ENCODE results near the gene RANBP1. TPM values are rescaled to one million over a fixed set of nuclear protein-coding genes. Genes with fewer than 3 reads are reported as not detected.

The RANBP1 gene
- polyA plus RNA-seq, 6 donors from 2014 or later = 73.1 to 107 (median 91.0) TPM

DNA sequence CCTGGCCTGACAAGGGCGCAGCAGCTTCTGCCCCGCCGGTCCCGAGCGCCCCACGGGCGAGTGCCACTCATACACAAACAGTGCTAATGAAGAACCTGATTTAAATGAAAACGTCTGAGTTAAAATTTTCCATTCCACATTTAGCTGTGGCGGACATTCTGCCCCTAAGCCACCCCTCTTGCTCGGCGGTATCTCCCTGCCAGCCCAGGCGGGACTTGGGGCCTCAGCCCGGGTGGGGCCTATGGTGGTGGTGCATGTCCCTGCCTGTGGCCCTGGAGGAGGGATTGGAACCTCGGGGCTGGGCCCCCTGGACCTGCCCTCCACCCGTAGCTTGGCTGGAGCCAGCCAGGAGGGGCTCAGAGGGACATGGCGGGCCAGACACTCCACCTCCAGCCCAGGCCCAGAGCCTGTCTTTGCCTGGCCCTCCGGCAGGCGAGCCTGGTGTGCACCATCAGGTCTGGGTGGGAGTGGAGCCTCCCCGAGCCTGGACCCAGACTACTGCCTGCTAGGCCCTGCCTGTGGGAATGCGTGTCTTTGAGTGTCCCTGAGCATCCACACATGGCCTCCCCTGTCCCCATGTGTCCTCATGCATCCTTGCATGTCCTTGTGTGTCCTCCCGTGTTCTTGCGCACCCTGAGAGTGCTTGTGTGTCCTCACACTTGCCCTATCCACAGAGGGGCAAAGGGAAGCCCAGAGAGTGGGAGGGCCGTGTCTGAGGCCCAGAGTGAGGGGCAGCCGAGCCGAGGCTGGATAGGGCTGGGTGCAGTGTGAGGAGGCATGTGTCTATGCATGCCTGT lies 20.1 kb downstream of the RANBP1 start:
- Mint-ChIP-seq H3K4me3 (peak overlapping the region in 2 of 8 donors; percentile 24 to 51), H3K36me3 (no peaks in the 10 kb centered on the region), H3K4me1 (peaks cover 20 to 51% (median 43%) of the 10 kb centered on the region in 3 donors), H3K27ac (peak overlapping the region in 1 of 6 donors; percentile 30), H3K9me3 (no peaks in the 10 kb centered on the region), H3K27me3 (no peaks in the 10 kb centered on the region)
- no peak for ATAC-seq (ENCODE audit: low read depth in 2 of 2)
- no peak for DNase-seq

DNA sequence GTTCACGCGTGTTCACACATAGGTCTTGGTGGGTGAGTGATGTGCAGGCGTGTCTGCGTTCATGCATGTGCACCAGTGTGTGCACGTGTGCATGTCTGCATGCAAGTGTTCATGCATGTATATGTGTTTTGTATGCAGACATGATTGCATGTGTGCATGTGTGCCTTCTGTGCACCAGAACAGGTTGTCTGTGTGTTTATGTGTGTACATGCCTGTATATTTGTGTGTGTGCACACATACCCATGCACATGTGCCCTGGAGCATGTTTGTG lies 20.6 kb downstream of the RANBP1 start:
- Mint-ChIP-seq H3K27ac (peak overlapping the region in 1 of 6 donors; percentile 30), H3K36me3 (no peaks in the 10 kb centered on the region), H3K4me3 (peak overlapping the region in 1 of 8 donors; percentile 20), H3K9me3 (no peaks in the 10 kb centered on the region), H3K27me3 (no peaks in the 10 kb centered on the region), H3K4me1 (peaks cover 20 to 51% (median 43%) of the 10 kb centered on the region in 3 donors)
- no peak for DNase-seq
- ATAC-seq (ENCODE audit: low read depth in 2 of 2) = no peak

DNA sequence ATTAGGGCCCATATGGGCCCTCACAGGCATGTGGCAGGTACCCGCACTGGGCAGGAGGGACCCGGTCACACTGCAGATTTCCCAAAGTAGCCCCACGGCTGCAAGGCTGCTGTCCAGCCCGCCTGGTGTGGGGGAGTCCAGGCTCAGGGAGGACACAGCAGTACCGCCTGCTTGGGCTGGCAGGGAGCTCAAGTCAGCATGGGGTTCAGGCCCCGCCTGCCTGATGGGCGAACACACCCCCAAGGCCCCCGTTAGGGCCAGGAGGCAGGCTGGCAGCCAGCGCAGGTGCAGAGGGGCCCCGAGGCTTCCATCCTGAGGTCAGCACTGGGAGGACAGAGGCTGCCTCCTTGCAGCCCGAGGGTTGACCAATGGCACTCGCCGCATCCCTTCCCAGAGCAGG lies 21.2 kb downstream of the RANBP1 start:
- H3K4me3 Mint-ChIP-seq = no peak overlapping the region
- no peaks in the 10 kb centered on the region for H3K36me3 Mint-ChIP-seq
- no peak for ATAC-seq (ENCODE audit: low read depth in 2 of 2)
- no peak for DNase-seq
- H3K4me1 Mint-ChIP-seq = peaks cover 20 to 51% (median 43%) of the 10 kb centered on the region in 3 donors
- no peaks in the 10 kb centered on the region for H3K9me3 Mint-ChIP-seq
- peak overlapping the region in 1 of 6 donors; percentile 26 for H3K27ac Mint-ChIP-seq
- H3K27me3 Mint-ChIP-seq = no peaks in the 10 kb centered on the region

DNA sequence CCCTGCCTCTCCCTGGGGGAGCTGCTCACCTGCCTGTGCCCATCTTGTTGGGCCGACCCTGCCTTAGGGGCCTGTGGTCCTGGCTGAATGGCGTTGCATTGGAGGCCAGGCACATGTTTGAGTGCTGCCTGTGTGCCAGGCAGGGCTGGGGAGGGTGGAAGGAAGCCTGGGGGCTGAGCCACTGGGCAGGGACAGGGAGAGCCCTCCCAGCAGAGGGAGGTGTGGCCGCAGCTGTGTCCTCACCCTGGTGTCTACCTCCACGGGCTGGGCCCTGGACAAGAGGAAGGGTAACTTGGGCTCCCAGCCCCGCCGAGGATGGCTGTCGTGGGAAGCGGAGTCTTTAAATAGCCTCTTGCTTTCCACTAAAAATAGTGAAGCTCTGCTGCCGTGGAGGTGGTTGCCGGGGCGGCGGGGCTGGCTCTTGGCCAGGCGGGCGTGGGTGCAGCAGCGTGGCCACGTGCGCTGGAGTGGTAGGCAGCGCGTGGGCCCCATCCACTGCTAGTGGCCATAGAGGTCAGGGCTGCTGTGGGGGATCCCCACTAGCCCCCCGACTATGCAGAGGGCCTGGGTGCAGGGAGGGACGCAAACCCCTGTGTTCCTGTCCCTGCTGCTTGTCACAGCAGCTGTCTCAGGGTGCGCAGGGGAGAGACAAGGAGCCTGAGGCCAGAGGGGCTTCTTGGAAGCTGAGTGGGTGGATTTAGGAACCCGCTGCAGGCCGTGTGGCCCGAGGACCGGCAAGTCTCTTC lies 21.9 kb downstream of the RANBP1 start:
- no peaks in the 10 kb centered on the region for H3K27me3 Mint-ChIP-seq
- no peaks in the 10 kb centered on the region for H3K9me3 Mint-ChIP-seq
- H3K27ac Mint-ChIP-seq = peak overlapping the region in 5 of 6 donors; percentile 26 to 86 (median 44)
- no peak for DNase-seq
- H3K36me3 Mint-ChIP-seq = no peaks in the 10 kb centered on the region
- H3K4me1 Mint-ChIP-seq = peaks cover 20 to 48% (median 40%) of the 10 kb centered on the region in 3 donors
- ATAC-seq (ENCODE audit: low read depth in 2 of 2) = no peak
- H3K4me3 Mint-ChIP-seq = peak overlapping the region in 1 of 8 donors; percentile 30

DNA sequence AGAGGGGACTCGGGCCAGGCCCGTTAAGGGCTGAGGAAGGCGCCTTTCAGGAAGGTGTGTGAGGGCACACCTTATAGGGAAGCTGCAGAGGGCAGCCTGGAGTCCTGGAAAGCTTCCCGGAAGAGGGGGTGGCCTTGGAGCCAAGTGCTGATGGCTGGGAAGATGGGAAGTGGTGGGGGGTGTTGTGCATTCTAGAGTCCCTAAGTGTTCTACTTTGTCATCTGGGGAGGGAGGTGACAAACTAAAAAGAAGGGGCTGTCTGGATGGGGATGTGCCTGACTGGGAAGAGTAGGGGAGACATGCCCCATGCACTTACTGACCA lies 22.5 kb downstream of the RANBP1 start:
- DNase-seq (no peak), ATAC-seq (ENCODE audit: low read depth in 2 of 2) (no peak)
- Mint-ChIP-seq H3K4me1 (peaks cover 20 to 43% (median 34%) of the 10 kb centered on the region in 3 donors), H3K36me3 (no peaks in the 10 kb centered on the region), H3K27me3 (no peaks in the 10 kb centered on the region), H3K27ac (no peak overlapping the region), H3K9me3 (no peaks in the 10 kb centered on the region), H3K4me3 (no peak overlapping the region)

DNA sequence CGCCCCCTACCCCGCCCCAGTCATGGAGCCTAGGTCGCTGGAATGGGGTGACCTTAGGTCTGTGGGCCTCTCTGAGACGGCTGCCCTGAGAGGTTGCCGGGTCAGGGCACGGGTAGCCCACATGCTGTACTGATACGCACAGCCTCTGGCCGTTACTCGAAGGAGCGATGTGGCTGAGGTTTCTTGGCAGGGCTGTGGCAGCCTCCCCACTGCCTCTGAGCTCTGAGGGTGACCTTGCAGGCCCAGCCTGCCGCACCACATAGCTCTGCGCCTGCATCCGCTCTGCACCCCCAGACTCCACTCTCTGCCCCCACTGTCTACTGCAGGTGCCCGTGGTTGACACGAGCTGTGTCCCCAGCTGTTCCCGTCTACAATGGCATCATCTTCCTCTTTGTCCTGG lies 23.0 kb downstream of the RANBP1 start:
- H3K9me3 Mint-ChIP-seq = no peaks in the 10 kb centered on the region
- ATAC-seq (ENCODE audit: low read depth in 2 of 2) = no peak
- peaks cover 17 to 38% (median 30%) of the 10 kb centered on the region in 3 donors for H3K4me1 Mint-ChIP-seq
- H3K36me3 Mint-ChIP-seq = no peaks in the 10 kb centered on the region
- peak overlapping the region in 1 of 6 donors; percentile 49 for H3K27ac Mint-ChIP-seq
- peak overlapping the region in 1 of 8 donors; percentile 36 for H3K4me3 Mint-ChIP-seq
- no peaks in the 10 kb centered on the region for H3K27me3 Mint-ChIP-seq
- DNase-seq = no peak

DNA sequence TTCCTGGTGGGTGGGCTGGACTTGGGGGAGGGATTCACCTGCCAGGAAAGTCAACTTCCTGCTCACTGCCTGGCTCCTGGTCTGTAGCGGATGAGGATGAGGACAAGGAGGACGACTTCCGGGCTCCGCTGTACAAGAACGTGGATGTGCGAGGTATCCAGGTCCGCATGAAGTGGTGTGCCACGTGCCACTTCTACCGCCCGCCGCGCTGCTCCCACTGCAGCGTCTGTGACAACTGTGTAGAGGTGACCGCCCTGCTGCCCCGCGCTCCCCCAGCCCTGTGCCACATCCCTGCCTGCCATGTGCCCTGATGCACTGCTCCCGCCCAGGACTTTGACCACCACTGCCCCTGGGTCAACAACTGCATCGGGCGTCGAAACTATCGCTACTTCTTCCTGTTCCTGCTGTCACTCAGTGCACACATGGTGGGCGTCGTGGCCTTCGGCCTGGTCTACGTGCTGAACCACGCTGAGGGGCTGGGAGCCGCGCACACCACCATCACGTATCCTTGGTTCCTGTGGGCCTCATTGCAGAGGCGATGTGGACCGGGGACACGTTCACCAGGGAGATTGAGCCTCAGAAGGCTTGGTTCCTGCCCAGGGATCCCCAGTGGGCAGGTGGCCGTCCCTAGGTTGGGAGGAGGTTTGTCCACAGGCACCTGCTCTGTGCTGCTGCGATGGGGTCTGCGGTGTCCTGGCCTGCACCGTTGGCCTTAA lies 23.6 kb downstream of the RANBP1 start:
- H3K4me3 Mint-ChIP-seq = no peak overlapping the region
- no peaks in the 10 kb centered on the region for H3K9me3 Mint-ChIP-seq
- H3K4me1 Mint-ChIP-seq = peaks cover 17 to 31% (median 23%) of the 10 kb centered on the region in 3 donors
- no peaks in the 10 kb centered on the region for H3K36me3 Mint-ChIP-seq
- H3K27me3 Mint-ChIP-seq = no peaks in the 10 kb centered on the region
- ATAC-seq (ENCODE audit: low read depth in 2 of 2) (no peak), DNase-seq (no peak)
- H3K27ac Mint-ChIP-seq = peak overlapping the region in 1 of 6 donors; percentile 37

DNA sequence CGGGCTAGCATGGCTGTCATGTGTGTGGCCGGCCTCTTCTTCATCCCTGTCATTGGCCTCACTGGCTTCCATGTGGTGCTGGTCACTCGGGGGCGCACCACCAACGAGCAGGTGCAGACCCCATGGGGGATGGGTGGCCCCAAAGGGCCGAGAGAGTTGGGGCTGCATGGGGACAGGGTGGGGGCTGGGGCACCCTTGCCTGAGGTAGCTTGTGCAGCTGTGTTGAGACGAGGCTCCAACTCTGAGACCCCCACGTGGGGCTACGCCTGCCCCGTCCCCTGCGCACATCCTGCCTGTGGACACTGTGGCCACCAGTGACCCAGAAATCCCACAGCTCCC lies 24.2 kb downstream of the RANBP1 start:
- Mint-ChIP-seq H3K36me3 (no peaks in the 10 kb centered on the region), H3K27me3 (no peaks in the 10 kb centered on the region), H3K27ac (peak overlapping the region in 2 of 6 donors; percentile 18 to 80), H3K4me3 (peak overlapping the region in 1 of 8 donors; percentile 9), H3K4me1 (peaks cover 17 to 27% (median 19%) of the 10 kb centered on the region in 3 donors), H3K9me3 (no peaks in the 10 kb centered on the region)
- no peak for ATAC-seq (ENCODE audit: low read depth in 2 of 2)
- no peak for DNase-seq

DNA sequence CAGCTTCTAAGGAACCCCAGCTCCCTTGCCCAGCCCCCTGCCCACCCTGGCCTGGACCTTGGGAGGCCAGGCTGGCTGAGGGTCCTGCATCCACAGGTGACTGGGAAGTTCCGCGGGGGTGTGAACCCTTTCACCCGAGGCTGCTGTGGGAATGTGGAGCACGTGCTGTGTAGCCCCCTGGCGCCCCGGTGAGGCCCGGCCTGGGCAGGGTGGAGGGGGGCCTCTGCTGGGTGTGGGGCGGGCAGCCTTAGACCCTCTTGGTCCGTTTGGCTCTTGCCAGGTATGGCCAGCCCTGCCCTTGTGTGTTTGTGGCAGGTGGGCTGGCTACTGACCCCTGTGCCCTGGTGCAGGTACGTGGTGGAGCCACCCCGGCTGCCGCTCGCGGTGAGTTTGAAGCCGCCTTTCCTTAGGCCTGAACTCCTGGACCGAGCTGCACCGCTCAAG lies 24.6 kb downstream of the RANBP1 start:
- no peak for DNase-seq
- Mint-ChIP-seq H3K27me3 (no peaks in the 10 kb centered on the region), H3K4me3 (no peak overlapping the region), H3K4me1 (peaks cover 17 to 27% (median 17%) of the 10 kb centered on the region in 3 donors), H3K9me3 (no peaks in the 10 kb centered on the region), H3K27ac (no peak overlapping the region), H3K36me3 (no peaks in the 10 kb centered on the region)
- ATAC-seq (ENCODE audit: low read depth in 2 of 2) = no peak

DNA sequence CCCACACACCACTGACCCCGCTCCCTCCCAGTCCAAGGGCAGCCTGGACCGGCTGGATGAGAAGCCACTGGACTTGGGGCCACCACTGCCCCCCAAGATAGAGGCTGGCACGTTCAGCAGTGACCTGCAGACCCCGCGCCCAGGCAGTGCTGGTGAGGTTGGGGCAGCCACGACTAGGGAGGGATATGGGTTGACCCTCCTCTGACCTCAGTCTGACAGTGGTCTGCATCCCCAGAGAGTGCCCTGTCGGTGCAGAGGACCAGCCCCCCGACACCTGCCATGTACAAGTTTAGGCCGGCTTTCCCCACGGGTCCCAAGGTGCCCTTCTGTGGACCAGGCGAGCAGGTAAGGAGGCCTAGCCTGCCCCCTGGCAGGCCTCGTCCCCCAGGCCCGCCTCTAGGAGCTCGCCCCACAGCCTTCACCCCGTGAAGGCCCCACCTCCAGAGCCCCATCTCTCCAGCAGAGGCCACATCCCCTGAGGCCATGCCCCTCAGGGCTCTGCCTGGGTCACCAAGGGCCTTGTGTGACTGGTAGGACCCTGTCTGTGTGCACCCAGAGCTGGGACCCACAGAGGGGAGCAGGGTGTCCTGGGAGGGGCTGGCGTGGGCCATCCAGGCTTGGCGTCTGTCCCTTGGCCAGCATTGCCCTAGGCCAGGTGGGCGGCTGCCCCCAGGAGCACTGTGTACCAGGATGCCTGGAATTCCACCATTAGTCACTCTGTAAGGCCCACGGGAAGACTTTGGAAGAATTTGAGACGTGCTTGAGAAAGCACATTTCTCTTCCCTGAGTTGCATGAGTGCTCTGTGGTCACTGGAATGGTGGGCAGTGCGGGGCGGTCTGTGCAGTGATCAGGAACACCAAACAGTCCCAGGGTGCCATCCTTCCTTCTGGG lies 25.5 kb downstream of the RANBP1 start:
- no peaks in the 10 kb centered on the region for H3K36me3 Mint-ChIP-seq
- no peak for DNase-seq
- no peak overlapping the region for H3K27ac Mint-ChIP-seq
- no peaks in the 10 kb centered on the region for H3K27me3 Mint-ChIP-seq
- peaks cover 11 to 26% (median 13%) of the 10 kb centered on the region in 3 donors for H3K4me1 Mint-ChIP-seq
- no peak for ATAC-seq (ENCODE audit: low read depth in 2 of 2)
- no peak overlapping the region for H3K4me3 Mint-ChIP-seq
- H3K9me3 Mint-ChIP-seq = no peaks in the 10 kb centered on the region

DNA sequence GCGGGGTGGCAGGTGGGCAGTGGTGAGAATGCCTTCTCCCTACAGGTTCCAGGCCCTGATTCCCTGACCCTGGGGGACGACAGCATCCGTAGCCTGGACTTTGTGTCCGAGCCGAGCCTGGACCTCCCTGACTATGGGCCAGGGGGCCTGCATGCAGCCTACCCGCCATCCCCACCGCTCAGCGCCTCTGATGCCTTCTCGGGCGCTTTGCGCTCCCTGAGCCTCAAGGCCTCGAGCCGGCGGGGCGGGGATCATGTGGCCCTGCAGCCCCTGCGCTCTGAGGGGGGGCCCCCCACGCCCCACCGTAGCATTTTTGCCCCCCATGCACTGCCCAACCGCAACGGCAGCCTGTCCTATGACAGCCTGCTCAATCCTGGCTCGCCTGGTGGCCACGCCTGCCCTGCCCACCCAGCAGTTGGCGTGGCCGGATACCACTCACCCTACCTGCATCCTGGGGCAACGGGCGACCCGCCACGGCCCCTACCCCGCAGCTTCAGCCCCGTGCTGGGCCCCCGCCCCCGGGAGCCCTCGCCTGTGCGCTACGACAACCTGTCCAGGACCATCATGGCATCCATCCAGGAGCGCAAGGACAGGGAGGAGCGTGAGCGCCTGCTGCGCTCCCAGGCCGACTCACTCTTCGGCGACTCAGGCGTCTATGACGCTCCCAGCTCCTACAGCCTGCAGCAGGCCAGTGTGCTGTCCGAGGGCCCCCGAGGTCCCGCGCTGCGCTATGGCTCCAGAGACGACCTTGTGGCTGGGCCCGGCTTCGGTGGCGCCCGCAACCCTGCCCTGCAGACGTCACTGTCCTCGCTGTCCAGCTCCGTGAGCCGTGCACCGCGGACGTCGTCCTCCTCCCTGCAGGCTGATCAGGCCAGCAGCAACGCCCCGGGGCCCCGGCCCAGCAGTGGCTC lies 27.1 kb downstream of the RANBP1 start:
- no peak for ATAC-seq (ENCODE audit: low read depth in 2 of 2)
- H3K27ac Mint-ChIP-seq = no peak overlapping the region
- H3K4me1 Mint-ChIP-seq = peaks cover 6 to 19% (median 9%) of the 10 kb centered on the region in 3 donors

More for the DNA sequence above, 27.1 kb downstream of the RANBP1 start:
- H3K4me3 Mint-ChIP-seq = no peak overlapping the region
- DNase-seq = no peak
- no peaks in the 10 kb centered on the region for H3K9me3 Mint-ChIP-seq
- no peaks in the 10 kb centered on the region for H3K27me3 Mint-ChIP-seq
- no peaks in the 10 kb centered on the region for H3K36me3 Mint-ChIP-seq
